ENCODE data around the gene HMCN1. TPM values are rescaled to one million over a fixed set of nuclear protein-coding genes. Genes with fewer than 3 reads are reported as not detected.

The HMCN1 gene
- total RNA-seq, 2 experiments from 2014 or later: 0.14 TPM; not detected in 1

- peaks cover 5% of the 10 kb centered on the region for H3K27me3 Mint-ChIP-seq
- H3K9me3 Mint-ChIP-seq (ENCODE audit: low read depth): no peaks in the 10 kb centered on the region
- no peaks in the 10 kb centered on the region for H3K36me3 Mint-ChIP-seq (ENCODE audit: low read depth)
- no peak overlapping the region for H3K27ac Mint-ChIP-seq
- no peak overlapping the region for H3K4me3 Mint-ChIP-seq
- CTCF ChIA-PET: no interaction called here
- intact Hi-C loops (cut with DNase I, micrococcal nuclease): no loop called here
- no peaks in the 10 kb centered on the region for H3K4me1 Mint-ChIP-seq
- POLR2A ChIA-PET: no interaction called here
- ATAC-seq (no peak), DNase-seq (no peak)
Measured at GRCh38 chr1:185835191-185835590, 101.0 kb downstream of the HMCN1 start.

DNA sequence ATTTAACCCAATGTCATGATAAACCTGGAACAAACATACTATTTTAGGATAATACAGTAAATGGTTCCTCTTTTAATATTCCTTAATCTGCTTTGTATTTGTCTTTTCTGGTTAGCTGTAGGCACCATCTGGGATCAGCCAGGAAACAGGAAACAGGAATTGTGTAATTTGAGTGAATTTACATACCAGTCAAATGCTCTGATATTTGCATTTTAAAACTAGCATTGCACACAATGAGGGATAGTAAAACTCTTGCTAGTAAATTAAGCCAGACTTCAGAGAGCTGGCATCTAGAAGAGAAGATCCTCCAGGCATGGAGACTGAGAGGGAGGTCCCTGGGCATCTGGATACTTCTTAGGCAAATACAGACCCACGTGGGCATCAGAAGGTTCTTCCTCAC, 103.5 kb downstream of the HMCN1 start:
- no peaks in the 10 kb centered on the region for H3K4me1 Mint-ChIP-seq
- H3K9me3 Mint-ChIP-seq (ENCODE audit: low read depth): no peaks in the 10 kb centered on the region
- no peaks in the 10 kb centered on the region for H3K36me3 Mint-ChIP-seq (ENCODE audit: low read depth)
- ATAC-seq: no peak
- intact Hi-C loops (cut with DNase I, micrococcal nuclease): no loop called here
- ChIA-PET CTCF (no interaction called here), POLR2A (no interaction called here)
- H3K27me3 Mint-ChIP-seq: peaks cover 5% of the 10 kb centered on the region
- no peak for DNase-seq
- H3K27ac Mint-ChIP-seq: no peak overlapping the region
- no peak overlapping the region for H3K4me3 Mint-ChIP-seq

GRCh38 chr1:185838111-185838510, 103.9 kb downstream of the HMCN1 start:
- H3K9me3 Mint-ChIP-seq (ENCODE audit: low read depth): no peaks in the 10 kb centered on the region
- POLR2A ChIA-PET: no interaction called here
- H3K36me3 Mint-ChIP-seq (ENCODE audit: low read depth): no peaks in the 10 kb centered on the region
- H3K4me1 Mint-ChIP-seq: no peaks in the 10 kb centered on the region
- H3K4me3 Mint-ChIP-seq: no peak overlapping the region
- intact Hi-C loops (cut with DNase I, micrococcal nuclease): no loop called here
- H3K27me3 Mint-ChIP-seq: peaks cover 5% of the 10 kb centered on the region
- DNase-seq (no peak), ATAC-seq (no peak)
- CTCF ChIA-PET: no interaction called here
- H3K27ac Mint-ChIP-seq: no peak overlapping the region

GRCh38 chr1:185840880-185841279, 106.7 kb downstream of the HMCN1 start:
- Mint-ChIP-seq H3K27ac (no peak overlapping the region), H3K36me3 (ENCODE audit: low read depth) (no peaks in the 10 kb centered on the region), H3K27me3 (peaks cover 5% of the 10 kb centered on the region), H3K4me3 (no peak overlapping the region), H3K4me1 (no peaks in the 10 kb centered on the region), H3K9me3 (ENCODE audit: low read depth) (no peaks in the 10 kb centered on the region)
- POLR2A ChIA-PET: no interaction called here
- no peak for DNase-seq
- intact Hi-C loops (cut with DNase I, micrococcal nuclease): no loop called here
- ATAC-seq: no peak
- CTCF ChIA-PET: no interaction called here

DNA sequence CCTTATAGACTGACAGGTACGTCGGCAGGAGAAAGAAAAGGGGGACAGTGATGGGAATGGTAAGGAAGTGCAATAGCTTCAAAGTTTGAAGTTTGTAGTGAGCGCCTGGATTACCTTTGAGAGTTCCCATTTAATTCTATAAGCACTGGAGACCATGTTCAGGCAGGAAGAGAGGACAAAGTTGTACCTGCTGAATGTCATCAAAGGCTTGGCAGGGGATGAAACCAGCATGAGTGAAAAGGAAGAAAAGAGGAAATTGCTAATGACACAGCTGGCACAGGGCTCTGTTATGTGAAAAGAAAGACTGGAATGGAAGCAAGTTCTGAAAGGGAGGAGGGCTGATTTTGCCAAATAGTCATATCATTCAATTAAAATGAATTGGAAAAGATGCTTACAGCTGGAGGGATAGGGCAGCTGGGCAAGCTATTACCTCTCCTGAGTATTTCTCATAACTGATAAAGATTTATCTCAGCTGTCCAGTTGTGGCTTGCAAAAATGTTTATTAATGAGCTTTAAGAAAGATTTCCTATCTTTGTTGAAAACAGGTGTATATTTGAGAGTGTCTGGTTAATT, 109.2 kb downstream of the HMCN1 start:
- intact Hi-C loops (cut with DNase I, micrococcal nuclease): no loop called here
- ChIA-PET CTCF (interaction anchor here (0.6 to 1.6 kb wide), 3 partner anchors 11 to 278 kb away, joined by 3 to 5 read pairs (median 3); no protein-coding TSS in a partner anchor), POLR2A (no interaction called here)
- Mint-ChIP-seq H3K36me3 (ENCODE audit: low read depth) (no peaks in the 10 kb centered on the region), H3K4me3 (no peak overlapping the region), H3K27me3 (peaks cover 2% of the 10 kb centered on the region), H3K9me3 (ENCODE audit: low read depth) (no peaks in the 10 kb centered on the region), H3K27ac (no peak overlapping the region), H3K4me1 (no peaks in the 10 kb centered on the region)
- ATAC-seq: no peak
- no peak for DNase-seq

DNA sequence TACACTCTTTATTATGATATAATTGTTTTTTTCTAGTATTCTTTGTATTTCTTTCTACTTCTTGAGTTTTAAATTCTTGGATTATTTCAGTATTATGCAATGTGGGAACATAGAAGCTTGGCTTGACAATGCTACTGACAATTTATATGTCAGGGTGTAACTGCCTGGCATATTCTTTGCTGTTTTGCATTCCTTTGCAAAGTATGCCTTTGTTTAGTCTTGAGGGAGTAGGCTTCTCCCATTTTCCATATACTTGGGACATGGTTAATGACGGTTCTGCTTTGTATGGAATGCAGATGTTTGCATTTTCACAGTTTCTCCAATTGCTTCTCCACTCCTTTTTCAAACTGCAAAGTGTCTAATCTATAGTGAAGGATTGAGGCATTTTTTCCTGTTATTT, 109.8 kb downstream of the HMCN1 start:
- ChIA-PET POLR2A (no interaction called here), CTCF (interaction anchor here (0.6 kb wide), 1 partner anchor 28 kb away, joined by 4 read pairs; no protein-coding TSS in a partner anchor)
- intact Hi-C loops (cut with DNase I, micrococcal nuclease): no loop called here
- DNase-seq (no peak), ATAC-seq (no peak)
- Mint-ChIP-seq H3K9me3 (ENCODE audit: low read depth) (no peaks in the 10 kb centered on the region), H3K4me1 (no peaks in the 10 kb centered on the region), H3K36me3 (ENCODE audit: low read depth) (no peaks in the 10 kb centered on the region), H3K27ac (no peak overlapping the region), H3K4me3 (no peak overlapping the region), H3K27me3 (peaks cover 2% of the 10 kb centered on the region)

DNA sequence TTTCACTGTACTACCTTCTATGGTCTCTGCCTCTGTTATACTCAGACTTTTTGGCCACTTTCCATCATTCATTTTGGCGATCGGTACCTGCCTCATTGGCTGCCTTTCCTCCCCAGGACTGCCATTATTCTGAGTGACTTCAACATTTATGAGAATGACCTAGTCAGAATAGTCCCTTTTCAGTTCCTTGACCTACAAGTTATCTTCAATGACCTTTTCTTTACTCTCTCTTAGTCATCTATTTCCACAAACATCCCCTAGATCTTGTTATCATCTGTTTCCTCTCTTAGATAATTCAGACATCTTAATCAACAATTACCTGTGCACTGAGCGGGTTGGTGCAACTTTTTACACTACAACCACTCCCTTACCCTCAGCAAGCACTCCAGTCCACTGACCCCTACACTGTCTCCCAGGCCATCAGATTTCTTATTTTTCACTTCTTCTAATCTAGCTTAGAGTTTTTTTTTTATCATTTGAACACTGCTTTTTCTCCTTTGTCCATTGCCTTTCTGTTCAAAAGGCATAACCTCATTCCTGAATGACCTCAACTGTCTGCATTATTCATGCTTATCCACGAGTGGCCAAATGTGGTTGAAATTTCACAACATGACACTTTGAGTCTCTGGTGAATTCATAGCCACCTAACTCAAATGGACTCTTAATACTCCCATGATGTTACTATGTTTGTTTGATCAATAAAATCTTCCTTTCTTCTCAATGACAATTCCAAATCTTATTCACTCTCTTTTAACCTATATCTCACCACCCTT, 112.7 kb downstream of the HMCN1 start:
- POLR2A ChIA-PET: no interaction called here
- H3K36me3 Mint-ChIP-seq (ENCODE audit: low read depth): no peaks in the 10 kb centered on the region

DNA sequence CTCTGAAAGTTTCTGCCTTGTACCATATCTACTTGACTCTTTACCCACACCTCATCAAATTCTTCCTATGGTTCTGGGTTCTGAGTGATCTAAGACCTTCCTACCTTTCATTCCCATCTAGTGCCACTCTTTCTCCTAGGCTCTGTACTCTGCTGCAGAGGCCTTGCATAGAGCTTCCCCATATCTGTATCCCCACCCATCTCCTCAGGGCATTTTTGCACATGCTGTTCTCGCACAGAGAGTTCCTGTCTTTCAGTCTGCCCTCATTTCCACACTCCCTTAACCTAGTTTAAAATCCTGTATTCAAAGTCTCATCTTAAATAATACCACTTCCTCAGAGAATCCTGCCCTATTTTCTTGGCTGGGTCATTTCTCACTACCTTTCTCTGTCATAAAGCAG, 114.8 kb downstream of the HMCN1 start:
- H3K4me3 Mint-ChIP-seq: no peak overlapping the region
- intact Hi-C loops (cut with DNase I, micrococcal nuclease): no loop called here
- no peaks in the 10 kb centered on the region for H3K9me3 Mint-ChIP-seq (ENCODE audit: low read depth)
- ATAC-seq (no peak), DNase-seq (no peak)
- ChIA-PET POLR2A (no interaction called here), CTCF (no interaction called here)
- no peaks in the 10 kb centered on the region for H3K4me1 Mint-ChIP-seq
- no peaks in the 10 kb centered on the region for H3K36me3 Mint-ChIP-seq (ENCODE audit: low read depth)
- H3K27ac Mint-ChIP-seq: no peak overlapping the region
- H3K27me3 Mint-ChIP-seq: peaks cover 4% of the 10 kb centered on the region

More for the DNA sequence above, 112.7 kb downstream of the HMCN1 start:
- no peaks in the 10 kb centered on the region for H3K4me1 Mint-ChIP-seq
- no peak overlapping the region for H3K27ac Mint-ChIP-seq
- DNase-seq: no peak
- H3K4me3 Mint-ChIP-seq: no peak overlapping the region
- no peaks in the 10 kb centered on the region for H3K9me3 Mint-ChIP-seq (ENCODE audit: low read depth)
- CTCF ChIA-PET: no interaction called here
- no peak for ATAC-seq
- intact Hi-C loops (cut with DNase I, micrococcal nuclease): no loop called here
- peaks cover 5% of the 10 kb centered on the region for H3K27me3 Mint-ChIP-seq

DNA sequence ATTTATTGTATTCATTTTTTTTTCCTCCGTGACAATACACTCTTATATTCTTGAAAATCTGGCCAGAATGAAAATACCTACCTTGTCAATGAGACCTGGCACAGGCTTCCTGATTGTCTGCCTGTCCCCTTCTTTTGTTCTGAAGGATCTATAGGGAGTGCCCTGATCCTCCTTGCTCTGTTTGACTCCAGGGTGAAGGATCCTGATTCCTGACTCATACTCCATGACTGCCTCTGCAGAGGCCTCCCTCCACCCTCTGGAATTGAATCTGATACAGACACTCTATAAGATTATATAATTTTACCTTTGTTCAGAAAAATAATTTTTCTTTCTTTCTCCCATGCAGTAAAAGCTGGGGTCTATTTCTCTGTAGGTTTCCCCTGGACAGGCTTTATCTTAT, 116.2 kb downstream of the HMCN1 start:
- Mint-ChIP-seq H3K9me3 (ENCODE audit: low read depth) (no peaks in the 10 kb centered on the region), H3K4me1 (no peaks in the 10 kb centered on the region), H3K27me3 (peaks cover 4% of the 10 kb centered on the region), H3K36me3 (ENCODE audit: low read depth) (no peaks in the 10 kb centered on the region), H3K4me3 (no peak overlapping the region), H3K27ac (no peak overlapping the region)
- DNase-seq: no peak
- ChIA-PET CTCF (interaction anchor here (1.0 kb wide), 1 partner anchor 19 kb away, joined by 4 read pairs; no protein-coding TSS in a partner anchor), POLR2A (no interaction called here)
- intact Hi-C loops (cut with DNase I, micrococcal nuclease): no loop called here
- no peak for ATAC-seq

- Mint-ChIP-seq H3K4me3 (no peak overlapping the region), H3K9me3 (ENCODE audit: low read depth) (no peaks in the 10 kb centered on the region), H3K27ac (no peak overlapping the region), H3K36me3 (ENCODE audit: low read depth) (no peaks in the 10 kb centered on the region), H3K27me3 (peaks cover 4% of the 10 kb centered on the region), H3K4me1 (no peaks in the 10 kb centered on the region)
- DNase-seq (no peak), ATAC-seq (no peak)
- CTCF ChIA-PET: no interaction called here
- intact Hi-C loops (cut with DNase I, micrococcal nuclease): no loop called here
- POLR2A ChIA-PET: no interaction called here
Measured at GRCh38 chr1:185853739-185854138, 119.5 kb downstream of the HMCN1 start.

DNA sequence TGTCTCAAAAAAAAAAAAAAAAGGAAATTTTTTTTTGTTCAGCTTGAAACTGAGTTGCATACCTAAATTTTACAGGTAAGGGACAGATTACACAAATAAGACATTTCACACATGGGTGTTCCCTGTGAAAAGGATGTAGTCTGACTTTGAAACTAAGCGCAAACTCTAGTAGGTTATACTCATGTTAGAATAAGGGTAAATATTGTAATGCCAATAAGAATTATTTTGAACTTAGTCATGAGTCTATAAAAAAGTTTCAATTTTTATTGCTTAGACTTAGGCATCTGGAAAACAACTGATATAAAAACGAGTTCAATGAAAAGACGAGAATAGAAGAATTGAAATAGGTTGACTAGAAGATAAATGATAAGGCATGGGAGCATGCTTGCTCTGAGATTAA, 122.3 kb downstream of the HMCN1 start:
- ATAC-seq: no peak
- H3K9me3 Mint-ChIP-seq (ENCODE audit: low read depth): no peaks in the 10 kb centered on the region
- POLR2A ChIA-PET: no interaction called here

GRCh38 chr1:185857442-185857841, 123.3 kb downstream of the HMCN1 start:
- ATAC-seq: no peak
- no peak overlapping the region for H3K27ac Mint-ChIP-seq
- H3K36me3 Mint-ChIP-seq (ENCODE audit: low read depth): no peaks in the 10 kb centered on the region

More for the DNA sequence above, 122.3 kb downstream of the HMCN1 start:
- Mint-ChIP-seq H3K27ac (no peak overlapping the region), H3K36me3 (ENCODE audit: low read depth) (no peaks in the 10 kb centered on the region), H3K27me3 (peaks cover 6% of the 10 kb centered on the region), H3K4me3 (no peak overlapping the region), H3K4me1 (no peaks in the 10 kb centered on the region)
- CTCF ChIA-PET: interaction anchor here (0.6 to 0.9 kb wide), 2 partner anchors 12 to 206 kb away, joined by 3 read pairs; no protein-coding TSS in a partner anchor
- intact Hi-C loops (cut with DNase I, micrococcal nuclease): no loop called here
- no peak for DNase-seq

More at GRCh38 chr1:185857442-185857841, 123.3 kb downstream of the HMCN1 start:
- H3K4me1 Mint-ChIP-seq: no peaks in the 10 kb centered on the region
- H3K9me3 Mint-ChIP-seq (ENCODE audit: low read depth): no peaks in the 10 kb centered on the region
- ChIA-PET POLR2A (no interaction called here), CTCF (interaction anchor here (0.6 kb wide), 1 partner anchor 15 kb away, joined by 3 read pairs; no protein-coding TSS in a partner anchor)
- DNase-seq: no peak
- H3K4me3 Mint-ChIP-seq: no peak overlapping the region
- intact Hi-C loops (cut with DNase I, micrococcal nuclease): no loop called here
- H3K27me3 Mint-ChIP-seq: peaks cover 2% of the 10 kb centered on the region

Measured in activated CD4-positive, alpha-beta T cell treated with anti-CD3 and anti-CD28 coated beads for 36 hours (primary cell).